Ecto neural progenitor cell (in vitro differentiated cells): Measurements from ENCODE around the gene SEMA5B.
A peak's percentile ranks its signal among the peaks of the same experiment; 100 is the strongest.

Source experiments
- DNase-seq: peaks from one replicate; pipeline ENCODE4 v3.0.0-alpha.2; 2018; ENCODE audit warnings: low spot score

SEMA5B gene

DNA sequence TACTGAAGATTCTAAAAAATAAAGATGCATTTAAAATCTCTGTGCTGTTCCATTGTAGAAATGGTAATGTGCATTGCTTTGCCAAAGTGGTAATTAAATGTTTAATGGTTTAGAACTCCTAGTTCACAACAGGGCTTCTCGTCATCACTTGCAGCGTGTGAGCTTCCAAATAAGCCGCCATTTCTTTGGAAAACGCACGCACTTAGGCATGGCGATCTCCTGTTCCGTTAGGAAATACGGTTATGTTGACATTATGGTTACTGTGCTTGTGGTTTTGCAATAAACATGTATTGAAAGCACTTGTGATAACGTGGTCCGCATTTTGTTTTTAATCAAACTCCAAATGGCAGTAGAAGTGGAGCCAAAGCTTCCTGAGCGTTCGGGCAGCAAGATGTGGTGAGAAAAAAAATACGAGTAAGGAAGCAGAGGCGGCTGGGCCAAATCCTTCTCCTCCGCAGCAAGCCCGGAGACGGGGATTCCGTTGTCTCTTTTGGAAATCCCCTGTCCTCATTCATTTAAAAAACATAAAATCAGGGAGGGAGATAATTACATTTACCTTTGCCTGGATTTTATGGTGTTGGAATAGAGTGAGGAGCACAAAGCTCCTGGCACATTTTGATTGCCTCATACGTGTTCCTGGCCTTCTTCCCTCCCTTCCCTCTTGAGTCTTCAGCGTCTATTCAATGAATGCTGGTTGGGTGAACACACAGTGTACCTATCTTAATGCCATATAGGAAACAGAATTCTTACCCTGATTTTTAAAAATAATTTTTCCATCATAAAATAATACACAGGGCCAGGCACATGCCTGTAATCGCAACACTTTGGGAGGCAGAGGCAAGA is 135.2 kb downstream of the SEMA5B start:
- no peak for DNase-seq

DNA sequence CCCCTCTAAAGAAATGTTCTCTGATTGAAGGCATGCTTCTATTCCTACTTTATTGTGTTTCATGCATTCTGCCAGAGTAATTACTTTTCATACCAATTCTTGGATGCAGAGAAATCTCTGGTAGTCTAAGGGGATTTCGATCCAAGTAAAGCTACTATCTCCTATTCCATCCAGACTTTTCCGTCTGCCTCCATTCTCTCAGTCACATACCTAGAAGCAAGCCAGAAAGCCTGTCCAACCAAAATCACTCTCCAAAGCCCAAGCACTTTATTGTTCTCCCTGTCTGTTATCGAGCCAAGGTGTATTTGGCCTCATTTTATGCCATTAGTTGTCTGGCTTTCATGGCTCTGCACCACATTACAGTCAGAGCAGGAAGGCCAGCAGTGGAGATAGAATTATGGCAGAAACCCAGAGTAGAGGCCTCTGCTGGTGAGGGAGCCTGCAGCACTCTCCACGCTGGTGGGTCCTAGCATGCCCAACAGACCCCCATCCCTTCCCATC is 136.8 kb downstream of the SEMA5B start:
- no peak for DNase-seq

DNA sequence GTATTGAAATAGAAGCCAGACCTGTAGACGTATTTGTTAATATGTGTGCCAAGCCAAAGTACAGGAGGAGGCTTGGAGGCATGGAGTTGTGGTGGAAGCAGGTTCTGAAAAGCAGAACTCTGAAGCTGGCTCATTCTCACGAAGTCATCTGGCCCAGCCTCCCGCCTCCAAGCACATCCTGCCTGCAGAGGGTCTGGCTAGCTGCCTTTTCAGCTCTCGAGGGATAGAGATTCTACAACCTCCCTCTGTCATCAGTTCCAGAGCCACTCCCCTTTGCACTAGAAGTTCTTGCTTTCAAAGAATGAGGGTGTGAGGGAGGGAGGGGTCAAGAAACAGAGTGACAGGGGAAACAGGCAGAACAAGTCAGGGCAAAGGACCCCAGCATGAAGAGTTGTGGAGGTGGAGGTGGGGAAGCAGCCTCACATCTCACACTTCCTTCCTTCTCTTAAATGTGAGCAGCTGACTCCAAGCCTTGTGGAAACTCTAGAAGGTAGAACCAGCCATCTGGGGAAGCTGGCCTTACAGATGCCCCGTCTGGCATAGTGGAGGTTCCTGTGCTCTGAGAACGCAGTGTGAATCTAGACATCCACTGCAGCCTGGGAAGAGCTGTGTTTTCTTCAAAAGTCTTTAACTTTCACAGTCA is 137.4 kb downstream of the SEMA5B start:
- DNase-seq = peak; percentile 61

DNA sequence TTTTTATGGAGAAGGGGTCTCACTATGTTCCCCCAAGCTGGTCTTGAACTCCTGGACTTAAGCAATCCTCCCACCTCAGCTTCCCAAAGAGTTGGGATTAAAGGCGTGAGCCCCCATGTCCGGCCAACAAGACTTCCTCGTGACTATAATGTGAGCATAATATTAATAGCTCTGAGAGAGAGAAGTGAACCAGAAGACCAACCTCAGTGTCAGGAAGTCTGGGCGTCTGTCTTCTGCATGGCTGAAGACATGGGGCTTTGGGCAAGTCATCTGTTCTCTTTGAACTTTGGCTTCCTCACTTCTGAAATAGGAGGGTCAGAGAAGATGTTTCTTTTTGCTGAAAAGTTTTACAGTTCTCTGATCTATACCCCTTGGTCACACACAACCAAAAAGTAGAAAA is 140.6 kb downstream of the SEMA5B start:
- DNase-seq = no peak

DNA sequence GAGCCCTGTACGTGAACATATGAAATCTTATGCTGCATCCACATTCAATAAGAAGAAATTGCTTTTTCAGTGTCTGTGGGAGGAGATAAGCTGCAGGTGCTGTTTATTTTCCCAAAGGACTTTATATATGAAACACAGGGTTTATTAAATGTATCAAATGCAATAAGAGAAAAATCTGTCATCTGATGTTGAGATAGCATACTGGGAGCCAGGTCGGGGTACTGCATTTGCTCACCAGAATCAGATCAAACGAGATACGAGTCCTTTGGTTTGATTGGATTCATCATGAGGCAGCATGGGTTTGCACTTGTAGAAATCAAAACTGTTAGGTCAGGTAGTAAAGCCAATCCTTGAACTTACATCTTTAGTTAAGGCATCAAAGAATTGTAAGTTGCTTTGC is 141.3 kb downstream of the SEMA5B start:
- no peak for DNase-seq

DNA sequence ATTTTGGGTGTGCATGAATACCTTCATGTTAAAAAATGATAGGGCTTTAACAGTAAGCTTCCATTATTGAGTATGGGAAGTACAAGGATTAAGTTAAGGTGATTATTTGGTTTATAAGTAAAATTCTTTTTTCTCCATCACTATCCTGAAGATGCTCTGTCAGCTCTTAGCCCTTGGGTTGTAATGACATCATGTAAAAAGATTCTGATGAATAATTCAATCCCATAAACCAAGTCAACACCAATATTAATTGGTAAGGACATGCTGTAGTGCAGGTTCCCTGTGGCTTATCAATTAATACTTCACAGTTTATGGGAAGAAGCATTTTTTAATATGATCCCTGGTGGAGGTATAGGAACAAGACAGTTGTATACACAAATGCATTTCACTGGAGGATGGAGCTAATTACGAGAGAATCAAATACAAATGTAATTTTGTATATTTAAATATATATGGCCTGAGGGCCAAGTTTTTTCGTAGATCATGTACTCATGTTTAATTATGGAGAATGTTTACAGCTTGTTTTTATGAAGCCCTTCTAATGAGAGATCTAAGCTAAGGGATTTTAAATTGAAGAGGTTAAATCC is 145.1 kb downstream of the SEMA5B start:
- no peak for DNase-seq

DNA sequence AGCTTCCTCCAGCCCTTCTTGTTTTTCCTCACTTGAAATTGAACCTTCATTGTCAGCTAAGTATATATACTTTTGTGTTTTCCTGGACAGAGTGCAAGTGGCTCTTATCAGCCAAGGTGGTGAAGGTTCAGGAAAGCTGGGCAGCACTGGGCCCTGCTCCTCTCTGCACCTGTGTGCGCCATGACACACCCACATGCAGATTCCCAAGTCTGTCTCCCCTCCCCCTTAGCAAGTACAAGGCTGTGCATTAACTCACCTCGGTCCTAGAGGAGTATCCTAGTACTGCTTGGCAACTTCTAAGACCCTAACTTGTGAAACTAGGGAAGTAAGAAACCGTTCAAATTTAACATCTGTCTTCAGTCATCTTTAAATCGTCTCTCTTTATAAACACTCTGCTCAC is 146.9 kb downstream of the SEMA5B start:
- DNase-seq = no peak

DNA sequence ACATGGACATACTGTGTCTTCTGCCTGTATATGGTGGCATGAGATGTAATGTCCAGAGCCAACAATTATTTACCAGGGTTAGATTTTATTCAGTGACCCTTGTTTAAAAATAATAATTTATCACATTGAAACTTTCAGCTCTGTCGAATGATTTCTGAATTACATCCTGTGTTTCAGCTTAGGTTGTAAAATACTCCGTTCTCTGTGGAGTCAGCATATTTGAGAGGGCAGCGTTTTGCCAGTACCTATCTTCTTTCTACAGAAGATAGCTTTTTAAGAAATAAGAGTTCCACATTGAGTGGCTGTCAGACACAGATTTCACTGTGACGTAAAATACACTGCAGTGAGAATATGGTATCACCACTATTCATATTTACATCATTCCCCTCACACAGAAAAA is 147.4 kb downstream of the SEMA5B start:
- no peak for DNase-seq

DNA sequence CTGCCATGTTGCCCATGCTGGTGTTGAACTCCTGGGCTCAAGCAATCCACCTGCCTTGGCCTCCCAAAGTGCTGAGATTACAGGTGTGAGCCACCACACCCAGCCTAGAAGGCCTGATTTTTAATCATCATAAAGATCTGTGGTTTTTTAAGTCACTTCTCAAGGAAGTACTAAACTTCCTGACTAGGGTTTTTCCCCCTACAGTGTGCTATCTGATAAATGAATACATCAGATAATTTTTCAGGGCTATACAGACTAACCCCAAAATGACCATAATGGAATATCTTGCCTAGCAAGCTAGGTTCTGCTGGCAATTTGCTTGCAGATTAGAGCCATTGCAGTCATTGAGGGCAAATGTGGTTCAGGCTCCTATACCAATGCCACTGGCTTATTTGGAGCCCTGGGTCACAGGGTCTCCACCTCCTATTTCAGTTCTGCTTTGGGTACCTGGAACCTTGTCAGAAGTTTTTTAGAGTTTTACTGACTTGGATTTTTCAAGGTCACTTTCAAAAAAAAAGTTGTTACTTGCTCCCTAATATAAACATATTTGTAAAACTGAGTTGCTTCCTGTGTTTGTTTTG is 151.9 kb downstream of the SEMA5B start:
- DNase-seq = no peak

DNA sequence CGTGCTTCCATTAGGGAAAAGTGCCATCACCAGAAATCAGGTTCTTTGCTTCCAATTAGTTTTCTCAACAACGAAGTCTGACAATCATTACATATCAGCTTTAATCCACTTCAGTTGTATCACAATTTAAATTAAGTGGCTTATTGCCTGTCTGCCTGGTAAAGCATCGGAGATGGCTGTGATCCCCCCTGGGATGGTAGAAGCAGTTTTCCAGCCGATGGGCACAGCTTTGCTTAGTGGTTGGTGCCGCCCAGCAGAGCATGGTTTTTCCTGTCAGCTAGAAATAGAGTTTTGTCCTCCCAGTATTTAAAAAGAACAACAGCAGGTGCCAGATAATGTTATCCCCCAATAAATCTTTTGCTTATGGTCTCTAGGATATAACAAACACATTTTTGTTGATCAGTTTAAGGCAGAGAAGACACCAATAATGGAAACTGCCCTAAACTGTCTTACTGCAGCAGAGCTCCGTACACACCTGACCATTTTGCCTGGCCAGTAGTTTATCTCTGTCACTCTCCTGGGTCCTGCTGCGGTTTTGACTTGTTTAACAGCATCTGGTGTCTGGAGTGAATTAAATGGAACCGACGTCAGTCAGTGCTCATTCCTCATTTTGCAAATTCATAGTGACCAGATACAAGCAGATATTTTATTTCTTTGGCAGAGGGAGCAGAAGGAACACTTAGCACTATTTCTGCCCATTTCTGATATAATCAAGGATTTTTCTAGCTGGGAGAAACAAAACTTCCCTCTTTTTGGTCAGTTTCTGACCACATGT is 153.6 kb downstream of the SEMA5B start:
- no peak for DNase-seq

DNA sequence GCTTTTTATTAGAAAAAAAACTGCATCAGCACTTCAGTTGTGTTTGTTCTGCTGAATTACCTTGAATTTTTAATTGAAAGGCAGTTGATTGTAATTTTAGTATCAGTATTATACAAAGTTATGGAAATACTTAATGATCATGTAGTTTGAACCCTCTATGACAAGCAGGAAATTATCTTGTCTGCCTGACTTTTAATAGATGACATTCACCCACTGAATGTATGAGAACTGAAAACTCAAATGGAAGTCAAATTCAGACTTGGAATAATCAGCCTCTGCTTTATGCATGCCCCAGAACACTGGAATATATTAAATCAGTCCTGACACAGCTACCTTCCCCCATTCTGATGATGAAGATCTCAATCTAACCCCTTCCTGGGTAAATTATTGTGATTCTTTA is 159.2 kb downstream of the SEMA5B start:
- DNase-seq = no peak

DNA sequence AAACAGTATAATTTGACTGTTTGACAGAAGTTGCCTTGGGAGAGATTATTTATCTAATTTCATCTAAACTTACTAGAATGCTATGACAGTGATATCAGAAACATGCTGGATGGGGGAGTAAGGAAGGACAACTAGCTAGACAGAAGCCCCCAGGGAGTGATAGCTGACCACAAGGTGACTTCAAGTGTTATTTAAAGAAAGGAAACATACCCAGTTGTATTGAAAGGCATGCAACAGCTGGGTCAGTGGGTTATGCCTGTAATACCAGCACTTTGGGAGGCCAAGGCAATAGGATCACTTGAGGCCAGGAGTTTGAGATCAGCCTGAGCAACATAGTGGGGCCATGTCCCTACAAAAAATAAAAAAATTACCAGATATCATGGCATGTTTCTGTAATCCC is 163.1 kb downstream of the SEMA5B start:
- DNase-seq = no peak

DNA sequence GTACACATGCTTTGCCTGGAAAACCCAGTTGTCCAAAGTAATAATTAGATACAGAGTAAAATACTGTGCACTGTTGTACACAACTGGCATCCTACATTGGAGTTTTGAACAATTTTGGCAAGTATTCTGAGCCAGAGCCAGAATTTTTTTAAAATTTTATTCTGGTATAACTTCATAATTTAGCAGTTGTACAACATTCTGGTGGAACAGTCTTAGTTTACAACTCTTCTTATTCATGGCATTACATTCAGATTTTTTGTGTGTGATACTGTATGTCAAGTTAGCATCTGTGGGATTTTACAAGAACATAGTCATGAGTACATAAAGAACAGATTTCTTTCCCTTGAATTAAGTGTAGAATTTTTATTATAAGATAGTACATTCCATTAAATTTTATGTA is 165.2 kb downstream of the SEMA5B start:
- no peak for DNase-seq
